NCI-H1048 (cell line): ENCODE data around the gene MINK1.
"Not testable (repeated sequence)": the region's sequence is repeated elsewhere in the genome, so short reads cannot be mapped to it uniquely, and the experiment has no call there.

Source experiments
- DNase-seq: peaks from one replicate; lab custom pipeline; 2025; lab: John Stamatoyannopoulos, UW

MINK1 gene

GRCh38 chr17:4846635-4847390 is 13.7 kb downstream of the MINK1 start:
- no peak for DNase-seq

GRCh38 chr17:4849011-4849536 is 15.9 kb downstream of the MINK1 start:
- DNase-seq, result no peak

- DNase-seq, result no peak
Observed at GRCh38 chr17:4850246-4850645, 17.1 kb downstream of the MINK1 start.

GRCh38 chr17:4851084-4851483 is 17.9 kb downstream of the MINK1 start:
- DNase-seq, result peak; percentile 51

- no peak for DNase-seq
Observed at GRCh38 chr17:4852567-4853207, 19.5 kb downstream of the MINK1 start.

GRCh38 chr17:4853208-4853671 is 20.1 kb downstream of the MINK1 start:
- no peak for DNase-seq

- no peak for DNase-seq
Observed at GRCh38 chr17:4854111-4854681, 21.1 kb downstream of the MINK1 start.

- DNase-seq, result no peak
Observed at GRCh38 chr17:4856271-4856936, 23.3 kb downstream of the MINK1 start.

GRCh38 chr17:4856937-4857314 is 23.8 kb downstream of the MINK1 start:
- no peak for DNase-seq

- DNase-seq, result not testable (repeated sequence)
Observed at GRCh38 chr17:4857347-4857746, 24.2 kb downstream of the MINK1 start.

GRCh38 chr17:4858068-4858881 is 25.1 kb downstream of the MINK1 start:
- no peak for DNase-seq

- no peak for DNase-seq
Observed at GRCh38 chr17:4858882-4859260, 25.7 kb downstream of the MINK1 start.

- DNase-seq, result no peak
Observed at GRCh38 chr17:4859816-4860625, 26.9 kb downstream of the MINK1 start.

GRCh38 chr17:4860651-4861050 is 27.5 kb downstream of the MINK1 start:
- no peak for DNase-seq

- no peak for DNase-seq
Observed at GRCh38 chr17:4861052-4861451, 27.9 kb downstream of the MINK1 start.

- no peak for DNase-seq
Observed at GRCh38 chr17:4862720-4863119, 29.6 kb downstream of the MINK1 start.

- no peak for DNase-seq
Observed at GRCh38 chr17:4863321-4863720, 30.2 kb downstream of the MINK1 start.

- DNase-seq, result not testable (repeated sequence)
Observed at GRCh38 chr17:4867535-4867934, 34.4 kb downstream of the MINK1 start.

- DNase-seq, result not testable (repeated sequence)
Observed at GRCh38 chr17:4869058-4869998, 36.2 kb downstream of the MINK1 start.

- DNase-seq, result no peak
Observed at GRCh38 chr17:4870855-4871254, 37.7 kb downstream of the MINK1 start.
